OCI-LY7 (cell line): ENCODE results near the gene SLC34A2.

ENCODE experiments used
- CTCF ChIP-seq: fragments of 200-600 bp; sonication (generic); conservative IDR thresholded peaks from 2 replicates; pipeline ENCODE4 v1.5.1; 2014; ENCODE audit warnings: mild to moderate bottlenecking, antibody characterized with exemption, low read length, moderate library complexity, mixed read lengths
- EZH2phosphoT487 ChIP-seq: fragments of 200-600 bp; sonication (generic); IDR thresholded peaks from 2 replicates; pipeline ENCODE4 v1.6.1; 2018; ENCODE audit warnings: low read depth, borderline replicate concordance, mild to moderate bottlenecking, mixed run types, antibody characterized with exemption, low read length, moderate library complexity, mixed read lengths

DNA sequence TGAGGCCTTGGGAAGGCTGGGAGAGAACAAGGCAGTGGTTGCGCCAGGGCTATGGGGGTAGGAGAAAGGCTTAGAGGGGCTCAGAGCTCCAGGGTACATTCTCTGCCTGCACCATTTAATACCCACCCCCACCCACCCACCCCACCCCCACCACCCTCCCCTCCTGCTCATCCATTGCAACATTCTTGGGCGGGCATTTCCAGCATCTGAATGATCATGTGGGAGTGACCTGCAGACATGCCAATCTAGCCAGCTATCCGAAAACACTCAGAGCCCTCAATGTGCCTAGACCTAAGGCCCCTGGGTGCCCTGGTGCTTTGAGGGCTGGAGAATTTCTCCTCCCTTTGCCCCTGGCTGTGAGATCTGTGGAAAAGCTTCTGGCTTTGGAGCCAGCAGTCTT, 3.1 kb downstream of the SLC34A2 start:
- TF ChIP-seq CTCF (no peak), EZH2phosphoT487 (no peak)
